Anterior cingulate cortex (tissue), 58 donors: ENCODE results near the gene CBARP.

ENCODE experiments used
- DNase-seq, 58 donors: peaks; one replicate each; lab custom pipeline; 2025; lab: John Stamatoyannopoulos, UW

CBARP gene

DNA sequence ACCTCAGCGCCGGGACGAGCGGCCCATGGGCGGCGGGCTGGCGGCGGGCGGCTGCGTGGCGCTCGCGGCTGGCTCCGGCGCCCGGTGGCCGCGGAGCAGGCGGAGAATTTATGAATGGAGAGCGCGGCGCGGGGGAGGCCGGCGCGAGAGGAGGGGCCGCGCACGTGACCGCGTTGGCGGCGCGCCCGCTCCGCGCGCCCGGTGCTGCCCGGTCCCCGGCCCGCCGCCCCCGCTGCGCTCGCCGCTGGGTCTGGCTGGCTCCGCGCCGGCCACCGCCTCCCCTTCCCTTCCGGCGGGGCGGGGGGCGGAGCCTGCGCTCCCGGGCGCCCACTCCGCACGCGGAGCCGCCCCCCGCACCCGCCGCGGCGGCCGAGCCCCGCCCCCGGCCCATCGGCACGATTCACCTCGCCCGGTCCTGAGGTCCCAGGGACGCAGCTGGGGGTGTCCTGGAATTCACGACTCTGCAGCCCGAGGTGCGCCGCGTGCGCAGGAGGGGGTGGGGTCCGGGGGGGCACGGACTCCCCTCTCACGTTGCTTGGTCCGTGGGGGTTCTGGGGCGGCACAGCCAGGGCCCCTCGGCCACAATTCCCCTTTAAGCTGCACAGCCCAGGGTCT is at the start of gene CBARP:
CBARP (minus strand) TSS at position 252 of the 615 bp plus-strand sequence. CDS start 1,905 bp downstream, outside the sequence.
- DNase-seq: peak in 40 of 58 donors; percentile 15 to 76 (median 44)

GRCh38 chr19:1286487-1287353 is 48.9 kb upstream of the CBARP start:
- no peak for DNase-seq

GRCh38 chr19:1285737-1286360 is 48.0 kb upstream of the CBARP start, which contains the start of gene EFNA2:
Gene EFNA2 (plus strand): TSS chr19:1285873. CDS start chr19:1286169, 296 bp downstream.
- no peak for DNase-seq

DNA sequence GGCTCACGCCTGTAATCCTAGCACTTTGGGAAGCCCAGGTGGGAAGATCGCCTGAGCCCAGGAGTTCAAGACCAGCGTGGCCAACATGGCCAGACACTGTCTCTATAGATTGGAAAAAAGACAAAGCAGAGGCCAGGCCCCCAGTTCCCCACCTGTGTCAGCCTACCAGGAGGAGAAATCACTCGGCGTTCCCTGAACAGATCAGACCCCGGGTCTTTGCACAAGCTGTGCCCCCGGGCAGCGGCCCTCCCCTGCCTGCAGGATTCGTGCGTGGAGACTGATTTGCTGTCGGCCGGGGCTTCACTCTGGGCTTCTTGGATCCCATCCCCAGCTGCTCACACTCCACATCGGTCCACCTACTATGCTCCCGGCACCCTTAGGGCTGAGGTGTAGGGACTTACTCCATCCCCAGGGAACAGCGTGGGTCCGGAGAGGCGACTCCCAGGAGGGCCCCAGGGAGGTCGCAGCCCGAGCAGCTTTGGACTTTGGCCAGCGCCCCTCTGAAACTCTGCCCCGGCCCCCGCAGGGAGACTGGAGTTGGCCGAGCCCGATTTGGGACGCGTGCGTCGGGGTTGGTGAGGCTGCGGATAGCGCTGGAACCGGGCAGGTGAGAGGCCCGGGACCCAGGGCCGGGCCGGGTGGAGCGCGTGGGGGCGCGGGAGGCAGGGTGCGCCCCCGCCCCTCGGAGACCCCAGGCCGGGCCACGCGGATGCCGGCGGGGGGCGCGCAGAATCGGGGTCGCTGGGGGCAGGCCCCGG is 47.4 kb upstream of the CBARP start:
- DNase-seq: no peak

DNA sequence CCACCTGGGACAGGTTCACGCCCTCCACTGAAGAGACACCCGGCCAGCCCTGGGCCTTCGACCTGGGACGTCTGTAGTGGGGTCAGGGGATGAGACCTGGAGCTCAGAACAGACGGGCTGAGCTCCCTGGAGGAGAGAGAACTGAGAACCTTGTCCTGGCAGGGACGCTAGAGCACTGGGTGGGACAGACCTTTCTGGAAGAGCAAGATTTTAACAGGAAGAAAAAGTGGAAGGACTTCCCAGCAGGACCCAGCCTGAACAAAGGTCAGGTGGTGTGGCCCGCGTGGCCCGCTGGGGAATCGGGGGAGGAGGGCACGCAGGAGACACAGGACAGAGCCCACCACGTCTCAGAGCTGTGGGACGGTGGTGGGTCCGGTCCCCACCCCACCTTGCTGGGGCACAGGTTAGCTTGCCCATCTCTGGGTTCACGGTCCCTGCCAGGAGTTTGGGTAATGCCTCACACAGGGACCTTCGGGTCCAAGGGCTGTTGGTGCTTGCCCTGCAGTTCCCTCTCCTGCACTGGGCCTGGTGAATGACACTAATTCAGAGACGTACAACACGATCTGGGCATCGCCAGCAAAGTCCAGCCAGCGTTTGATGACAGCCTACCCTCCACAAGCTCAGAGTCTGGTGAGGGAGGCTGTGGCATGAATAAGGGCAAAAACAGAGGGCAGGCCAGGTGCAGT is 46.6 kb upstream of the CBARP start:
- DNase-seq: no peak

- no peak for DNase-seq
Measured at GRCh38 chr19:1283917-1284292, 46.1 kb upstream of the CBARP start.

DNA sequence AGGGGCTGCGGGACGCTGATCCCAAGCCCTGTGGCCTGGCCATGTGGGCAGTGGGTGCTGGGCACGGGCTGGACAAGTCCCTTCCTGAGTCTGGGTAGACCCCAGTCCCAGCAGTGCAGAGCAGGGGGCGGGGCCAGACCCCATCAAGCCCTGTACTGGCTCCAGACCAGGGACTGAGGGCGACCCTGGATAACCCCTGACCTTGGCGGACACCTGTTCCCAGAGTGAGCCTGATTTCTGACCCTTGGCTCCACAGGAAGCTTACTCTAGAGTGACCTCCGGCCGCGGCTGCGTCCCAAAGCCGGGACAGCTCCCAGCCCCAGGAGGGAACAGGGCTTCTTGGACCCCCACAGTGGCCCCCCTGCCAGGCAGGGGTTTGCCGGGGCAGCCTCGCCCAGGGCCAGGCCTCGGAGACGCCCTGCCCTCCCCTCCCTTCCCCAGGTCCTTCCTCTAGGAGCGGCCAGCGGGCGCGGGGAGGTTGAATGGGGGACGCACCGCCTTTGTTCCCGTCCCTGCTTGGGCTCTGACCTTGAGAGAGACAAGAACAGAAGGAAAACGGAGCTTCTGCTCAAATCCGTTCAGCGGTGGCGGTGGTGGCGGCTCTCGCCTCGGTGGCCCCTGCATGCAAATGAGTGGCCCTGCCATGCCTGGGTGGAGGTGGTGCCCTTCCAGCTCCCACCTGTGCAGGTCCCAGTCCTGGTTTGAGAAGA is 45.6 kb upstream of the CBARP start:
- DNase-seq: no peak

- no peak for DNase-seq
Measured at GRCh38 chr19:1282588-1283206, 44.9 kb upstream of the CBARP start.

- DNase-seq: no peak
Measured at GRCh38 chr19:1281569-1282287, 43.9 kb upstream of the CBARP start.

DNA sequence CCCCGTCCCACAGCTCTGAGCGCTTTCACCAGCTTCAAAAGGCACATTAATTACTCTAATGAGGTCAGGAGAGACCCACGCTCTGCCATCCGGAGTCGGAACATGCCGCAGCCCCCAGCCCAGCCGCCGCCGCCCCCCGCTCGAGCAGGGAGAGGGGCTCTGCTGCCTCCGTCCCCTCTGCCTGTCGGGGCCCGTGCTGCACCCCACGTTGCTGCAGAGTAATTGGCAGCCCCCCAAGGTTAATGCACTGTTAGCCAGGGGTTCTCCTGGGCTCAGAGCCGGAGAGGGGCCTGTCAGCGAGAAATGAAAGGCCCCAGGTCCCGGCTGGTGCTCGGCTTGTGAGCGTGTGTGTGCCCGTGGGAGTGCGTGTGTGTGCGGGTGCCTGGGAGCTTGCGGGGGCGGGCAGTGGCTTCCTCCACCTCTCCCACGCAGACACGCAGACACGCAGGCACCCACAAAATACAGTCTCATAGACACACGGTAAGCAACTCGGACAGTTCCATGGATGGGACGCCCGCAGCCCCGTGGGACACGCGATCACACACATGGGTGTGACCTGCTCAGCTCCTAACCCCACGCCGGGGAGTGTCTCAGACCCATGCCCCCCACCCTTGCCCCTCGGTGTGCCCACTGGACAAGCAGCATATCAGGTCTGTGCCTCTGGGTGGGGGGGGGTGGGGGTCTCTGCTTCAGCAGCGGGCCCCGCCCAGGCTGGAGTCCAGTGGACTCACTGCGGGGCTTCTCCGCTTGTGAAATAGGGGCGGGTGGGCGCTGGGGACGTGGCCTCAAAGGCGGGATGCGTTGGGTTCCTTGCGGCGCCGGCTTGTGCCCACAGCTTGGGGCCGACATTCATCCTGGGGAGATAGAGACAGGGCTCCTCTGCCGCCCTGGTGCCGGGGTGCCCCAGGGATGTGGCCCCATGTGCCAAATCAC is 43.1 kb upstream of the CBARP start:
- DNase-seq: no peak

GRCh38 chr19:1279782-1280341 is 42.1 kb upstream of the CBARP start:
- peak in 56 of 58 donors; percentile 9 to 91 (median 71) for DNase-seq

- no peak for DNase-seq
Measured at GRCh38 chr19:1278713-1279660, 41.2 kb upstream of the CBARP start.

DNA sequence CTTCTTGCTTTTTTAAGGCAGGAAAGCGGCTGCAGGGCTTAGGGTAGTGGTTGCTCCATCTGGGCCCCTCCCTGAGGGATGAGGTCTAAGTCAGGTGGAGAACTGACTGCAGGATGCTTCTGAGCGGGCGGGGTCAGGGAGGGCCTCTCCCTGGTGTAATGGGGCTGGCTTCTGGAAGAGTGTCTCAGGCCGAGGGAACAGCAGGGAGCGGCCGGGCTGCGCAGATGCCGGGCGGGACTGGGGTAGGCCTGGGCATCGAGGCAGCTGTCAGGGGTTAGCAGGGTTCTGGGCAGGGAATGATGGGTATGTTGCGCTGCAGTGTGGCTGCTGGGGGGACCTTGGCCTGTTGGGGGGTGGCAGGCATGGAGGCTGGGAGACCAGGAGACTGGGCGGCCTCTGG is 40.3 kb upstream of the CBARP start:
- DNase-seq: no peak

- DNase-seq: no peak
Measured at GRCh38 chr19:1277061-1277460, 39.3 kb upstream of the CBARP start.

DNA sequence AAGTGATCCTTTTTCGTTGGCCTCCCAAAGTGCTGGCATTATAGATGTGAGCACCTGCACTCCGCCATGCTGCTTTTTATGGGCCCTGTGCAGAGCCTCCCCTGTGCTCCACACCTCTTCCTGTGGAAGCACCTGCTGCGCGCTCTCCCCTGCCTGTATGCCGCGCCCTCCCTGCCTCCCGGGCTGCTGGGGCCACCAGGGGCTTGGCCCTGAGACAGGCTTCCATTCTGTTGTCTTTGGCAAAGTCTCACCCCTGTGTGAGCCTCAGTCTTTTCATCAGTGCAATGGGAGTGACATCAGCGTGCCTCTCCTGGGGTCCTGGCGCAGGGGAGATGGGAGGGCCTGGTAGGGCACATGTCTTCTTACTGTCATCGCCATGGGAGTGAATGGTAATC is 38.8 kb upstream of the CBARP start:
- no peak for DNase-seq
